ENCODE measurements around the gene SGCE. TPM values are rescaled to one million over a fixed set of nuclear protein-coding genes. Genes with fewer than 3 reads are reported as not detected.

SGCE gene
- total and polyA plus RNA-seq, 2 experiments from 2014 or later: 77.6 to 114 TPM

GRCh38 chr7:94642838-94643653 lies 12.9 kb downstream of the SGCE start:
- Histone ChIP-seq H3K4me2 (no peak overlapping the region), H2AFZ (no peak overlapping the region), H3K4me3 (no peak overlapping the region), H3K36me3 (replicated peaks; ENCODE audit: insufficient read depth, low read depth) (no peaks in the 10 kb centered on the region), H3K9me3 (ENCODE audit: low read depth) (no peaks in the 10 kb centered on the region), H3K27me3 (no peaks in the 10 kb centered on the region), H4K20me1 (ENCODE audit: insufficient read depth, poor library complexity, severe bottlenecking) (no peaks in the 10 kb centered on the region), H3K4me1 (ENCODE audit: insufficient read depth) (no peaks in the 10 kb centered on the region), H3K9me2 (replicated peaks; ENCODE audit: insufficient read depth) (no peaks in the 10 kb centered on the region), H3K79me2 (peaks cover 81% of the 10 kb centered on the region), H3K27ac (peak overlapping the region; percentile 13)
- TF ChIP-seq CTCF (IDR thresholded peaks at IDR 0.05; ENCODE audit: poor library complexity) (no peak), EZH2phosphoT487 (IDR thresholded peaks at IDR 0.05; ENCODE audit: low read depth, severe bottlenecking, unreplicated experiment) (no peak), EZH2 (IDR thresholded peaks at IDR 0.05; ENCODE audit: borderline replicate concordance) (no peak)
- WGBS (ENCODE audit: low lambda C conversion rate, missing lambda C conversion rate): 77% methylated on average over 2 of the region's 2 CpGs
- DNase-seq (ENCODE audit: low spot score): no peak

GRCh38 chr7:94639384-94639783 lies 16.5 kb downstream of the SGCE start:
- no peak overlapping the region for H3K4me3 ChIP-seq
- no peak overlapping the region for H2AFZ ChIP-seq
- no peaks in the 10 kb centered on the region for H3K4me1 ChIP-seq (ENCODE audit: insufficient read depth)
- H4K20me1 ChIP-seq (ENCODE audit: insufficient read depth, poor library complexity, severe bottlenecking): no peaks in the 10 kb centered on the region
- no peak overlapping the region for H3K27ac ChIP-seq
- no peak overlapping the region for H3K4me2 ChIP-seq
- H3K9me2 ChIP-seq (replicated peaks; ENCODE audit: insufficient read depth): no peaks in the 10 kb centered on the region
- no peak for DNase-seq (ENCODE audit: low spot score)
- no peaks in the 10 kb centered on the region for H3K9me3 ChIP-seq (ENCODE audit: low read depth)
- peaks cover 68% of the 10 kb centered on the region for H3K79me2 ChIP-seq
- H3K27me3 ChIP-seq: no peaks in the 10 kb centered on the region
- 83% methylated on average over 1 of the region's 1 CpG for WGBS (ENCODE audit: low lambda C conversion rate, missing lambda C conversion rate)
- TF ChIP-seq EZH2phosphoT487 (IDR thresholded peaks at IDR 0.05; ENCODE audit: low read depth, severe bottlenecking, unreplicated experiment): no peak
- no peak for TF ChIP-seq EZH2 (IDR thresholded peaks at IDR 0.05; ENCODE audit: borderline replicate concordance)
- no peak for TF ChIP-seq CTCF (IDR thresholded peaks at IDR 0.05; ENCODE audit: poor library complexity)
- H3K36me3 ChIP-seq (replicated peaks; ENCODE audit: insufficient read depth, low read depth): no peaks in the 10 kb centered on the region

- no peaks in the 10 kb centered on the region for H3K9me2 ChIP-seq (replicated peaks; ENCODE audit: insufficient read depth)
- TF ChIP-seq CTCF (IDR thresholded peaks at IDR 0.05; ENCODE audit: poor library complexity) (no peak), EZH2 (IDR thresholded peaks at IDR 0.05; ENCODE audit: borderline replicate concordance) (no peak), EZH2phosphoT487 (IDR thresholded peaks at IDR 0.05; ENCODE audit: low read depth, severe bottlenecking, unreplicated experiment) (no peak)
- H3K4me2 ChIP-seq: no peak overlapping the region
- H3K27ac ChIP-seq: no peak overlapping the region
- no peaks in the 10 kb centered on the region for H3K27me3 ChIP-seq
- no peak for DNase-seq (ENCODE audit: low spot score)
- peaks cover 57% of the 10 kb centered on the region for H3K79me2 ChIP-seq
- H2AFZ ChIP-seq: no peak overlapping the region
- H3K4me3 ChIP-seq: no peak overlapping the region
- peaks cover 10% of the 10 kb centered on the region for H3K4me1 ChIP-seq (ENCODE audit: insufficient read depth)
- no peaks in the 10 kb centered on the region for H4K20me1 ChIP-seq (ENCODE audit: insufficient read depth, poor library complexity, severe bottlenecking)
- H3K9me3 ChIP-seq (ENCODE audit: low read depth): no peaks in the 10 kb centered on the region
- H3K36me3 ChIP-seq (replicated peaks; ENCODE audit: insufficient read depth, low read depth): no peaks in the 10 kb centered on the region
Observed at GRCh38 chr7:94635687-94636086, 20.2 kb downstream of the SGCE start.

Measured in hepatocyte (in vitro differentiated cells).